Erythroblast (primary cell): Measurements from ENCODE around the gene HLA-DPB1.

Experiments used
- GATA1 ChIP-seq: IDR thresholded peaks from 2 replicates; pipeline ENCODE4 v1.6.1; 2011; ENCODE audit warnings: low read depth, mild to moderate bottlenecking, control low read depth, low read length, moderate library complexity
- POLR2A ChIP-seq: IDR thresholded peaks from 2 replicates; pipeline ENCODE4 v1.6.1; 2011; ENCODE audit warnings: mild to moderate bottlenecking, low read length

- no peak for TF ChIP-seq POLR2A
- no peak for TF ChIP-seq GATA1
Observed at GRCh38 chr6:33076406-33076934, 680 bp downstream of the HLA-DPB1 start.
